HG03457 (cell line): ENCODE data around the gene CD3D.
"Not testable (repeated sequence)": the region's sequence is repeated elsewhere in the genome, so short reads cannot be mapped to it uniquely, and the experiment has no call there.

ENCODE experiments used
- ATAC-seq: cut with Tn5 transposase; IDR thresholded peaks from one replicate; pipeline ENCODE4 v1.9.1; 2021; ENCODE audit warnings: moderate number of reproducible peaks; ENCODE audit not compliant: unreplicated experiment

The CD3D gene

DNA sequence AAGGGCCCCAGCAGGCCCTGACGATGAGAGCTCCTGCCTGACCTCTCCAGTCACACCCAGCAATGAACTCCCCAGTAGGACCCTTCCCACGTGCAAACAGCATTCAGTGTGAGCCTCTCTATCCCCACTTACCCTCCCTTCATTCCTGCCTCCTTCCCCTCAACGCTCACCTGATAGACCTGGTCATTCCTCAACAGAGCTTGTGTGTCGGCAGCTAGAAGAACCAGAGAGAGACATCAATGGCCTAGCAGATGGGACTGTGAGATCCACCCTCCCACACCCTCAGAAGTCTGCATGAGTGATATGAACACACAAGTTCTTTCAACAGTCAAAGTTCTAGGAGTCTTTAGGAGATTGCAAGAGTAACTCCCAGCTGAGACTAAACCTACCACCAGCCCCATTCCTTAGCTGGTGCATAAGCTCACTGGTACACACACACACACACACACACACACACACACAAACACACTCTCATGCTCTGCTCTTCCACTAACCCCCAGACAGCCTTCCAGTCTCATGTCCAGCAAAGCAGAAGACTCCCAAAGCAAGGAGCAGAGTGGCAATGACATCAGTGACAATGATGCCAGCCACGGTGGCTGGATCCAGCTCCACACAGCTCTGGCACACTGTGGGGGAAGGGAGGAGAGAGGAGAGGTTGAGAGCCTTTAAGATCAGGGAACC, 3.1 kb downstream of the CD3D start:
- ATAC-seq, result no peak

DNA sequence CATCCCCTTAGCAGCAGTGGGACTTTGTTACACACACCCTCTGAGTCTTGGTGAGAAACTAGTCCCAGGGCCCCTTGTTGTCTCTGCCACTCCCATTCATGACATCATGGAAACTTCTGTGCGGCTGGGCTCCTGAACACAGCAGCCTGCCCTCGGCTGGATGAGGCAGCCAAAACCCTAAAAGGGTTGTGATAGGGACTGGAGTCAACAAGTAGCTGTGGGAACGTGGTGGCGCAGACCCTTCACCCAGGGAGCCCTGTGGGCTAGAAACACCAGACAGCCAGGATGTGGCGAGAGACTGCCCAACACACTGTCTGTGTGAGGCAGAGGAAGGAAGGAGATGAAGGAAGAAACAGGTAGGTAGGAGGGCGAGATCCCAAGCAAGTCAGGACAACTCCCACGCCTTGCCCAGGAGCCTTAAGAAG, 3.9 kb downstream of the CD3D start:
- no peak for ATAC-seq

DNA sequence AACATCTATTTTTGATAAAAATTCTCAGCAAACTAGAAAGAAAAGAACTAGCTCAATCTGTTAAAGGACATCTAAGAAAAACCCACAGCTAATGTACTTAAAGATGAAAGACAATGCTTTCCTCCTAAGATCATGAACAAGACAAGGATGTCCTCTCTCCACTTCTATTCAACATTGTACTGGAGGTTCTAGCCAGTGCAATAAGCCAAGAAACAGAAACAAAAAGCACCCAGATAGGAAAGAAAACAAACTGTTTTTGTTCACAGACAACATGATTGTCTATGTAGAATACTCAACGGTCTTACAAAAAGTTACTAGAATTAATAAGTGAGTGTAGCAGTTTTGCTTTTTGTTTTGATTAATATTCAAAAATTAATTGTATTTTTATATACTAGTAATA, 7.8 kb downstream of the CD3D start:
- ATAC-seq, result no peak

- ATAC-seq, result no peak
Observed at GRCh38 chr11:118328745-118329144, 13.8 kb downstream of the CD3D start.

GRCh38 chr11:118325283-118325682, 17.2 kb downstream of the CD3D start:
- ATAC-seq, result no peak

DNA sequence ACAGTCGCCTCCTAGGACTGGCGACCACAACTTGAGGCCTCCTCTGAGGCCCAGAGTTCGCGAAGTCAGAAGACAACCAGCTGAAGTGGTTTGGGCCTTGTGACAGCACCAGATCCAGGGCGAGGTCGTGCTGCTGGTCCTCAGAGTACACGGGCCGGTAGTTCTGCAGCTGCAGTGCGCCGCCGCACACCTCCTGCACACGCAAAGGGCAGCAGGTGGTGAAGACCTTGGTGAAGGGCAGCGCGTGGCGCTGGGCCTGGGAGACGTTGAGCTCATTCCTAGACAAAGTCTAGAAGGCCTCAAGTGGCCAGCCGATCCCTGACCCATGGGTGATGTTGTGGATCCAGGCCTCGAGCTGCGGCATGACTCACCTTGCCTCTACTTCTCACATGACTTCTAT, 19.8 kb downstream of the CD3D start:
- no peak for ATAC-seq

- no peak for ATAC-seq
Observed at GRCh38 chr11:118321386-118322082, 21.0 kb downstream of the CD3D start.

DNA sequence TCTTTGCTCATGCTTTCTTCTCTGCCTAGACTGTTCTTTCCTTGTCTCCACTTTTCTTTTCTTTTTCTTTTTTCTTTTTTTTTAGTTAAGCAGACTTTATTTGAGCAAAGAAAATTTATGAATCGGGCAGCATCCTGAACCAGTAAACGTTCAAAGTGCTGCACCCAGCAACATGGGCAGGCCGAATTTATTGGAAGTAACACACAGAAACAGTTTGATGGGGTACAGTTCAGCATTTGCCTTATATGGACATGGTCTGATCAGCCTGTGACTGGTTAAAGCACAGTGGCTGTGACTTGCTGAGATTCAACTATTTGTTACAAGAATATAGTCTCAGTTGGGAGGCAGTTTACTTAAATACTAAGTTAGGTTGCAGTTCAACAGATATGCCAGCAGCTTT, 22.0 kb downstream of the CD3D start:
- no peak for ATAC-seq

- no peak for ATAC-seq
Observed at GRCh38 chr11:118319337-118319707, 23.2 kb downstream of the CD3D start.

GRCh38 chr11:118318581-118319336, 23.7 kb downstream of the CD3D start:
- ATAC-seq, result no peak

GRCh38 chr11:118318124-118318523, 24.4 kb downstream of the CD3D start:
- no peak for ATAC-seq

DNA sequence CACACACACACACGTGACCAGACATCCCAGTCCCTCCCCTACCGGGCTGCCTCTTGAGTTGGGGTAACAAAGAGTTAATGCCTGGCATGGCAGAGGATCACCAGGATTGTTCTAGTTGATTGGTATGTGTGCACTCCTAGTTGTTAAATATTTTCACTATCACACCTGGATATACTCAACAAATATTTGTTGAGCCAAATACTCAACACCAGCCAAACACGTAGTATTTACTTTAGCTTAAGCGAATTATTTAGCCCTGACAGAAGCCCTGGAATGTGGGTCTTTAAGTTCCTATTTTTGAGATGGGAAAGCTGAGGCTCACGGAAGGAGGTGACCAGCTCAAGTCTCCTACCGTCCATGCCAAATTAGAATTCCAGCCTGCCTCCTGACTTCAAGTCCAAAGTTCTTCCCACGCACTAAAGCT, 27.5 kb downstream of the CD3D start:
- ATAC-seq, result no peak

DNA sequence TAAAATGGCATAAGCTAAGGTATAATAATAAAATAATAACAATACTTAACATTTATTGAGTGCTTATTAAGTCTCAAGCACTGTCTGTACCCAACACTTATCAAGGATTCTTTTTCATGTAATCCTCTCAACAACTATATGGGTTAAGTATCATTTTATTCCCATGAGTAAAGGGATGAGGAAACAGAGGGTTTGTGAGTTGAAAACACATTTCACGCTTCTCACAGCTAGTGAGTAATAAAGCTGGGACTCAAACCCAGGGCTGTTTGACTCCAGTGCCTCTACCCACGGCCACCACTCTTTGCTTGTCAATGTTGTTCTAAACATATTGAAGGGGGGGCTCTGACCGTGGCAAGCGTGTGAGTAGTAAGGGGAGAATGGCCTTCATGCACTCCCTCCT, 29.3 kb downstream of the CD3D start:
- no peak for ATAC-seq

GRCh38 chr11:118312328-118312727, 30.2 kb downstream of the CD3D start:
- ATAC-seq, result no peak

DNA sequence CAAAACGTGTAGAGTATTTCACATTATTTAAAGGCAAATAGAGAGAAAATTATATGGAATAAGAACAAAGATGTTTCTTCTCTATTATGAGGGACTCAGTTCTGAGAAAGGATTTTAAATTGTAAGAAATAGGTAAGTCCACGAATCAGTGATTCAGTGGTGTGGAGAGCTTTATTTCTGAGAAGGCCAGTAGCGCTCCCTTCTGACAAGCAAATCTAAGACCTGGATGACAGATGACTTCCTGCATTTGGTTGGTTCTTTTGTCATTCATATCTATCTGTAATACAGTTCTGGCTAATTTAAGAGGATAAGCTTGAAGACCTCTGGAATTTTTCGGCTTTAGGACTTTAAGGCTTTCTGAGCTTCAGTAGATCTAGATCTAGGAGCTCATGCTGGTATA, 31.0 kb downstream of the CD3D start:
- ATAC-seq, result no peak

- ATAC-seq, result no peak
Observed at GRCh38 chr11:118310781-118311485, 31.6 kb downstream of the CD3D start.

- no peak for ATAC-seq
Observed at GRCh38 chr11:118310271-118310670, 32.2 kb downstream of the CD3D start.

GRCh38 chr11:118308995-118309528, 33.4 kb downstream of the CD3D start:
- ATAC-seq, result not testable (repeated sequence)

GRCh38 chr11:118306556-118306955, 35.9 kb downstream of the CD3D start:
- ATAC-seq, result no peak

DNA sequence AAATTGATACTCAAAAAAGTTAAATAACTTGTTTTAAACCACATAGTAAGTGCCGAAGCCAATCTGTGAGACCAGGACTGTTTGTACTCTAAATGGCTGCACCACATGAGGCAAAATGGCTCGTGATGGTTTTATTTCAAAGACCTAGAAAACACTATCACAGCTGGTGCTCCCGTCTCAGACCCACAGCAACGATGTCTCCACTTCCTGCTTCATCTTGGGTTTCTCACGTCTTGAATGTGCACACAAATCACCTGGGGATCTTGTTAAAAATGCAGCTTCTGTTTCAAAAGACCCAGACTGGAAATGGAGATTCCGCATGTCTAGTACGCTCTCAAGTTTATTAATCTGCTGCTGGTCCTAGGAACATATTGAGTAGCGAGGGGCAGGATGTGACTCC, 36.8 kb downstream of the CD3D start:
- no peak for ATAC-seq

DNA sequence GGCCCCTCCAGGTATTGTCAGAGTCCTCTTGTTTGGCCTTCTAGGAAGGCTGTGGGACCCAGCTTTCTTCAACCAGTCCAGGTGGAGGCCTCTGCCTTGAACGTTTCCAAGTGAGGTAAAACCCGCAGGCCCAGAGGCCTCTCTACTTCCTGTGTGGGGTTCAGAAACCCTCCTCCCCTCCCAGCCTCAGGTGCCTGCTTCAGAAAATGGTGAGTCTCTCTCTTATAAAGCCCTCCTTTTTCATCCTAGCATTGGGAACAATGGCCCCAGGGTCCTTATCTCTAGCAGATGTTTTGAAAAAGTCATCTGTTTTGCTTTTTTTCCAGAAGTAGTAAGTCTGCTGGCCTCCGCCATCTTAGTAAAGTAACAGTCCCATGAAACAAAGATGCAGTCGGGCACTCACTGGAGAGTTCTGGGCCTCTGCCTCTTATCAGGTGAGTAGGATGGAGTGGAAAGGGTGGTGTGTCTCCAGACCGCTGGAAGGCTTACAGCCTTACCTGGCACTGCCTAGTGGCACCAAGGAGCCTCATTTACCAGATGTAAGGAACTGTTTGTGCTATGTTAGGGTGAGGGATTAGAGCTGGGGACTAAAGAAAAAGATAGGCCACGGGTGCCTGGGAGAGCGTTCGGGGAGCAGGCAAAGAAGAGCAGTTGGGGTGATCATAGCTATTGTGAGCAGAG, 37.8 kb downstream of the CD3D start, which contains the start of gene CD3E:
CD3E (plus strand) TSS at position 163 of the 681 bp plus-strand sequence; CDS start at position 386, 223 bp downstream.
- ATAC-seq, result no peak
